ENCODE results near the gene BNC2. TPM values are rescaled to one million over a fixed set of nuclear protein-coding genes. Genes with fewer than 3 reads are reported as not detected.

The BNC2 gene
- total and polyA plus RNA-seq, 4 donors, result 0.96 to 23.2 (median 9.7) TPM

DNA sequence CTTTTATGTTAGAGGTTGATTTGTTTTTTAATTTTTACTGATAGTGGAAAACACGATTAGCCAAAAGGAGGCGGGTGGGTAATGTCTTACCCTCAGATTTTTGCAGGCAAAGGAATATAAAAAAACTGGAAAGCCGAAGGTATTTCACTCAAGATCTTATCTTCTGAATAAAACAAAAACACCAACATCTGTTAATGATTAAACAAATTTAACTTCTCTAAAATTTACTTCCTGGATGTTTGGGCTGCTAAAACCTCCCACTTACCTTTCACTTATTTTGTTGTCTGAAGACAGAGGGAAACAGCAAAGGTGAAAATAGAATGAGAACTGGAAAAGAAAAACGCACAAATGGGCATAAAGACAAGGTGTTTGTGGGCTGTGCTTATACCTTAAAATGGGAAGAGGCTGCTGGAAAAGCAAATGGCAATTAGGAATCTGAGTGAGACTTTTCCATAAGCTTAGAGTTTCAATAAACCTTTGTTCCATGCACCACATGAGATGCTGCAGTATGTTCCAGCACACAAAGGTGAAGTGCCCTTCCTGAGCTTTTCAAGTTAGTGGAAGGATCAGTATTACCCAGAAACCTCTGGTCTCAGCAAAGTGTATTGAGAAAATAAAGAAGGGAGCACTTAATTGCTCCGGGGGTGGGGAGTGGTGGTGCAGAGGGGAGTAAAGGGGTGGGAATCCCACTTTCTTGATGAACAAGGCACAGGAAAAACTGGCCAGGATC lies 298.3 kb downstream of the BNC2 start:
- TF ChIP-seq, protein P1, sequence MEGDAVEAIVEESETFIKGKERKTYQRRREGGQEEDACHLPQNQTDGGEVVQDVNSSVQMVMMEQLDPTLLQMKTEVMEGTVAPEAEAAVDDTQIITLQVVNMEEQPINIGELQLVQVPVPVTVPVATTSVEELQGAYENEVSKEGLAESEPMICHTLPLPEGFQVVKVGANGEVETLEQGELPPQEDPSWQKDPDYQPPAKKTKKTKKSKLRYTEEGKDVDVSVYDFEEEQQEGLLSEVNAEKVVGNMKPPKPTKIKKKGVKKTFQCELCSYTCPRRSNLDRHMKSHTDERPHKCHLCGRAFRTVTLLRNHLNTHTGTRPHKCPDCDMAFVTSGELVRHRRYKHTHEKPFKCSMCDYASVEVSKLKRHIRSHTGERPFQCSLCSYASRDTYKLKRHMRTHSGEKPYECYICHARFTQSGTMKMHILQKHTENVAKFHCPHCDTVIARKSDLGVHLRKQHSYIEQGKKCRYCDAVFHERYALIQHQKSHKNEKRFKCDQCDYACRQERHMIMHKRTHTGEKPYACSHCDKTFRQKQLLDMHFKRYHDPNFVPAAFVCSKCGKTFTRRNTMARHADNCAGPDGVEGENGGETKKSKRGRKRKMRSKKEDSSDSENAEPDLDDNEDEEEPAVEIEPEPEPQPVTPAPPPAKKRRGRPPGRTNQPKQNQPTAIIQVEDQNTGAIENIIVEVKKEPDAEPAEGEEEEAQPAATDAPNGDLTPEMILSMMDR (IDR thresholded peaks at IDR 0.05; ENCODE audit: control extremely low read depth, extremely low read depth), result no peak
- H3K4me3 ChIP-seq, result no peak overlapping the region
- 57 to 64% methylated on average over 5 of the region's 5 CpGs for WGBS, 2 donors

GRCh38 chr9:16571127-16571802 lies 299.2 kb downstream of the BNC2 start:
- Histone ChIP-seq H3K27ac (ENCODE audit: low read depth in 1 of 2, low read length in 1 of 2) (no peak overlapping the region), H3K27me3 (ENCODE audit: control insufficient read depth in 3 of 3, insufficient read depth in 3 of 3, low read length in 2 of 3) (no peaks in the 10 kb centered on the region), H3K9ac (ENCODE audit: insufficient read depth in 1 of 2, low read length in 2 of 2) (peak overlapping the region in 1 of 2 donors; percentile 8), H3K36me3 (ENCODE audit: control insufficient read depth in 4 of 4, insufficient read depth in 4 of 4, low read length in 4 of 4) (no peaks in the 10 kb centered on the region), H3K4me3 (no peak overlapping the region), H3K4me1 (ENCODE audit: control insufficient read depth in 5 of 5, insufficient read depth in 5 of 5, low read length in 5 of 5) (peaks cover 0 to 28% (median 0%) of the 10 kb centered on the region in 5 donors), H3K9me3 (ENCODE audit: control insufficient read depth in 4 of 4, insufficient read depth in 3 of 4, low read length in 3 of 4) (no peaks in the 10 kb centered on the region)
- TF ChIP-seq, protein P1 (IDR thresholded peaks at IDR 0.05; ENCODE audit: control extremely low read depth, extremely low read depth), result no peak
- 59 to 73% methylated on average over 7 of the region's 7 CpGs for WGBS, 2 donors
- peak; percentile 48 to 91 (median 83) for DNase-seq
- no peak for ATAC-seq (ENCODE audit: insufficient read depth, low FRiP score)

More for the DNA sequence above, 298.3 kb downstream of the BNC2 start:
- Histone ChIP-seq H3K27ac (ENCODE audit: low read depth in 1 of 2, low read length in 1 of 2) (no peak overlapping the region), H3K27me3 (ENCODE audit: control insufficient read depth in 3 of 3, insufficient read depth in 3 of 3, low read length in 2 of 3) (no peaks in the 10 kb centered on the region), H3K4me1 (ENCODE audit: control insufficient read depth in 5 of 5, insufficient read depth in 5 of 5, low read length in 5 of 5) (peaks cover 0 to 28% (median 0%) of the 10 kb centered on the region in 5 donors), H3K9ac (ENCODE audit: insufficient read depth in 1 of 2, low read length in 2 of 2) (no peak overlapping the region), H3K36me3 (ENCODE audit: control insufficient read depth in 4 of 4, insufficient read depth in 4 of 4, low read length in 4 of 4) (no peaks in the 10 kb centered on the region), H3K9me3 (ENCODE audit: control insufficient read depth in 4 of 4, insufficient read depth in 3 of 4, low read length in 3 of 4) (no peaks in the 10 kb centered on the region)
- ATAC-seq (ENCODE audit: insufficient read depth, low FRiP score), result no peak
- no peak for DNase-seq

DNA sequence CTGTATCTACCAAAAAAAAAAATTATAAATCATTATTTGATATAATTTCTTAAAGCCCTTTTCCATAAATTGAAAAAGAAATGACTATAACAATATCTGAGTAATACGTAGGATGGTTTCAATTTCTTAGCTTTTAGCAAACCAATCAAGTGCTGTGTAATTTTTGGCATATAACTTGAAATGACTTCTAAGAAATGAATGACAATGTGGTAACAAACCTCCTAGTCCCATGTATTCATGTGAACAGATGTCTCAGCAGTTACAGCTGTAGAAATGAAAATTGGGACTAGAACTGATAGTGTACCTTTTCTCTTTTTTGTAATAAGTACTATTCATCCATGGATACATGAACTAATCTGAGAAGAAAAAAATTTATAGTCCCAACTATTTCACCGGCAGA lies 307.0 kb downstream of the BNC2 start:
- no peak overlapping the region for H3K9ac ChIP-seq (ENCODE audit: insufficient read depth in 1 of 2, low read length in 2 of 2)
- WGBS, 2 donors, result 96 to 99% methylated on average over 2 of the region's 2 CpGs
- no peak overlapping the region for H3K4me3 ChIP-seq
- no peak overlapping the region for H3K27ac ChIP-seq (ENCODE audit: low read depth in 1 of 2, low read length in 1 of 2)
- H3K27me3 ChIP-seq (ENCODE audit: control insufficient read depth in 3 of 3, insufficient read depth in 3 of 3, low read length in 2 of 3), result no peaks in the 10 kb centered on the region
- TF ChIP-seq, protein P1 (IDR thresholded peaks at IDR 0.05; ENCODE audit: control extremely low read depth, extremely low read depth), result no peak
- peaks cover 0 to 2% (median 0%) of the 10 kb centered on the region in 5 donors for H3K4me1 ChIP-seq (ENCODE audit: control insufficient read depth in 5 of 5, insufficient read depth in 5 of 5, low read length in 5 of 5)
- no peaks in the 10 kb centered on the region for H3K36me3 ChIP-seq (ENCODE audit: control insufficient read depth in 4 of 4, insufficient read depth in 4 of 4, low read length in 4 of 4)
- H3K9me3 ChIP-seq (ENCODE audit: control insufficient read depth in 4 of 4, insufficient read depth in 3 of 4, low read length in 3 of 4), result no peaks in the 10 kb centered on the region
- no peak for ATAC-seq (ENCODE audit: insufficient read depth, low FRiP score)
- no peak for DNase-seq
